Measurements from ENCODE around the gene MANSC1.

- no peak for TF ChIP-seq CTCF (IDR thresholded peaks at IDR 0.05; ENCODE audit: low read depth, low read length, poor library complexity, severe bottlenecking)
- no peak for TF ChIP-seq EZH2phosphoT487 (IDR thresholded peaks at IDR 0.05; ENCODE audit: borderline replicate concordance, low read length)
Measured at GRCh38 chr12:12357719-12358461, 7.8 kb upstream of the MANSC1 start.

All from DOHH2 (cell line).